GM21786 (cell line): ENCODE data around the gene SLC17A5.
"Not testable (repeated sequence)": the region's sequence is repeated elsewhere in the genome, so short reads cannot be mapped to it uniquely, and the experiment has no call there.

Experiments used
- ATAC-seq: cut with Tn5 transposase; IDR thresholded peaks from one replicate; pipeline ENCODE4 v1.9.1; 2021; ENCODE audit not compliant: unreplicated experiment

SLC17A5 gene

GRCh38 chr6:73618082-73618481 is 35.7 kb downstream of the SLC17A5 start:
- not testable (repeated sequence) for ATAC-seq

GRCh38 chr6:73614802-73615201 is 39.0 kb downstream of the SLC17A5 start:
- ATAC-seq: no peak

- ATAC-seq: no peak
Observed at GRCh38 chr6:73613806-73614536, 39.8 kb downstream of the SLC17A5 start.

DNA sequence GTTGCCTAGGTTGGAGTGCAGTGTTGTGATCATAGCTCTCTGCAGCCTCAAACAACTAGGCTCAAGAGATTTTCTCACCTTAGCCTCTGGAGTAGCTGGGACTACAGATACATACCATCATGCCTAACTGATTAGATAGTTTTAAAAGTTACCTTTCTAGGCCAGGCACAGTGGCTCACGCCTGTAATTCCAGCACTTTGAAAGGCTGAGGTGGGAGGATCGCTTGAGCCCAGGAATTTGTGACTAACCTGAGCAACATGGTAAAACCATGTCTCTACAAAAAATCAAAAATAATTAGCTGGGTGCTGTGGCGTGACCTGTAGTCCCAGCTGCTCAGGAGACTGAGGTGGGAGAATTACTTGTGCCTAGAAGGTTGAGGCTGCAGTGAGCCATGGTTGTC is 41.2 kb downstream of the SLC17A5 start:
- no peak for ATAC-seq

GRCh38 chr6:73610444-73611275 is 43.1 kb downstream of the SLC17A5 start:
- no peak for ATAC-seq

DNA sequence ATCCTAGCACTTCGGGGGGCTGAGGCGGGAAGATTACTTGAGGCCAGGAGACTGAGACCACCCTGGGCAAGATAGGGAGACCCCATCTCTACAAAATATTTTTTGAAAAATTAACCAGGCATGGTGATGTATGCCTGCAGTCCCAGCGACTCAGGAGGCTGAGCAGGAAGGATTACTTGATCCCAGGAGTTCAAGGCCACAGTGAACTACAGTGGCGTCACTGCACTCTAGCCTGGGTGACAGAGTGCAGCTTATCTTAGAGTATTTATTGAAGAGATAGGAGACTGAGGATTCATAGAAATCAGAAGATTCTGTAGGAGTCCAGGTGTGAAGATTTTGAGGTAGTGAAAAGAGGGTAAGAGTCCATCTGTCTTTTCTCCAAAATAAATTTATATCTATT is 45.0 kb downstream of the SLC17A5 start:
- ATAC-seq: no peak

DNA sequence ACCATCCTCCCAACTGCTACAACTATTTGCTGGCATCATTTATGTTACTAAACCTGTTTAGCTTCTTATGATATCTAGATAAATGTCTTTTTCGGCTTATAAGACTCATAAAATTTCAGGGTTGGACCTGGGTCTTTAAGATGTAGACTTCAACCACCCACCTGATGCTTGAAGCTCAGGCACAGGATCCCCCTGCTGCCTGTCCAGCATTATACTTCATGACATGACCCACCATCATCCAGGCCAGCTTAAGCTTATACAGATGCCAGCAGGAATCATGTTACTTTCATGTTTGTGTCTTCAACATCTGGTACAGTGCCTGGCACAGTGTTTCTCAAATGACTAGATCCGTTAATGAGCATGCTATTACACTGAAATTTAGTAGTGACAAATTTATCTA is 47.4 kb downstream of the SLC17A5 start:
- ATAC-seq: no peak

- no peak for ATAC-seq
Observed at GRCh38 chr6:73604461-73604860, 49.3 kb downstream of the SLC17A5 start.

DNA sequence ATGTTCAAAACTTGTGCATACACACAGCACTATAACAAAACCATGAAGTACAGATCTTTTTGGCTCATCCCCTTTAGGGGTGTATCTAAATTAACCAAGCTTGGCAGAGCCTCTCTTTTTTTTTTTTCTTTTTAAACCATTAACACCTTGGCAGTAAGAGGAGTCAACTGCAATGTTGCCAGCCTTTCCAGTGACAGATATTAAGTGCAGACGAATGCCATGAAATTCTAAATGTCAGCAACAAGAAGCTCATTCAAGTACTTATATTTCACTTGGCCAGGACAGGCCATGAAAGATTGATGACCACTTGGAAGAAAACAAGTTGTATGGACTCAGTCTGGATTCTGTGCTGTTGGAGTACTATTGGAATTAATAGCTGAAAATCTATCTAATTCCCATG is 49.8 kb downstream of the SLC17A5 start:
- no peak for ATAC-seq

DNA sequence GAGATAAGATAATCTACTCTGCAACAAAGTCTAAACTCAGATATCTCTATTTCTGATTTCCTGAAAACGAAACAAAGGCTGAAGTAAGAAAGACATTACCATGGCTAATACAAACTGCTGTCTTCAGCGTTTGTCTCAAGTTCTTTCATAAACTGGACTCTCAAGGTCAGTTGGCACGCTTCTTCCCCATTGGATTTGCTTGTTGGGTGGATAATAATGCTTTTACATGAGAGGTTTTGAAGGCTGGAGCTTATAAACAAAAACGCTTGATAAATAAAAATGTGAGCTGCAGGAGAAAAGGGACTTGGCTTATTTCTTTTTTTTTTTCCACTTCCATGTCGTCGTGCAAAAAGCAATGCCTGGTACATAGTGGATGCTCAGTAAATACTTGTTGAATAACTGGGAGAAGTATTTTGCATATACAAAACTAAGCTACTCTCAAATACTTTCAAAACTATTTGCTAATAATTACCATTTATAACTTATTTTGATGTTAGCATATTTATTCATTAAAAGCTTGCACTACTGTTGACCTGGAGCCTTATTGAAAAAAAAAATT is 67.3 kb downstream of the SLC17A5 start:
- no peak for ATAC-seq

GRCh38 chr6:73585566-73586415 is 68.0 kb downstream of the SLC17A5 start:
- ATAC-seq: peak; percentile 86

DNA sequence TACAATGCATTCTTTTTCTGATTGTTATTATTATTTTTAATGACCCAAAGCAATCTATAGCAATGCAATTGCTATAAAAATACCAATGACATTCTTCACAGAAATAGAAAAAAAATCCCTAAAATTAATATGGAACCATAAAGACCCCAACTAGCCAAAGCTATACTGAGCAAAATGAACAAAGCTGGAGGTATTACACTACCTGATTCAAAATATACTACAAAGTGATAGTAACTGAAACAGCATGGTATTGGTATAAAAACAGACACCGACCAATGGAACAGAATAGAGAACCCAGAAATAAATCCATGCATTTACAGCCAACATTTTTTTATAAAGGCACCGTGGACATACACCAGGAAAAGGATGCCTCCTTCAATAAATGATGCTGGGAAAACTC is 72.5 kb downstream of the SLC17A5 start:
- ATAC-seq: no peak

GRCh38 chr6:73580247-73581149 is 73.3 kb downstream of the SLC17A5 start:
- peak; percentile 79 for ATAC-seq

- peak; percentile 23 for ATAC-seq
Observed at GRCh38 chr6:73579851-73580246, 73.9 kb downstream of the SLC17A5 start.

- ATAC-seq: peak; percentile 5
Observed at GRCh38 chr6:73579389-73579788, 74.4 kb downstream of the SLC17A5 start.

GRCh38 chr6:73577676-73578075 is 76.1 kb downstream of the SLC17A5 start:
- no peak for ATAC-seq

GRCh38 chr6:73572531-73572930 is 81.3 kb downstream of the SLC17A5 start:
- not testable (repeated sequence) for ATAC-seq

- ATAC-seq: not testable (repeated sequence)
Observed at GRCh38 chr6:73571218-73572181, 82.3 kb downstream of the SLC17A5 start.

DNA sequence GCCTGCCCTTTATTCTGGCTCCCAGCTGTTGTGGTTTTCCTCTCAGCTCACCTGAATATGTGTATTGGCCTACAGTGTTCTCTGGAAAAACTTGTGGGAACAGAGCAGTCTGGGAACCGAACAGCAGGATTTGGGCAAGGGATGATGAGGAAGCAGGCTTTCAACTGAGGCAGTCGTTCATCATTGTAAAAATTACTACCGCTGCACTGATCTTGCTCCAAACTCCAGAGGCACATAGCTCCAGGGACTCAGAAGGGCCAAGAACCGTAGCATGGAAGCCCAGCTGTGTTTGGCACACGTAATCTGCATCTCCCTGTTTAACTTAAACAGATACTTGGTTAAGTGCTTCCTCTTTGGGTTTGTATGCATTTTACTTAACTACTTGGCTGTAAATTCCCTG is 84.7 kb downstream of the SLC17A5 start:
- ATAC-seq: no peak
